ENCODE measurements around the gene TNFRSF19. TPM values are rescaled to one million over a fixed set of nuclear protein-coding genes. Genes with fewer than 3 reads are reported as not detected.

TNFRSF19 gene
- total RNA-seq, 2 donors from 2014 or later = 0.16 to 0.17 TPM

DNA sequence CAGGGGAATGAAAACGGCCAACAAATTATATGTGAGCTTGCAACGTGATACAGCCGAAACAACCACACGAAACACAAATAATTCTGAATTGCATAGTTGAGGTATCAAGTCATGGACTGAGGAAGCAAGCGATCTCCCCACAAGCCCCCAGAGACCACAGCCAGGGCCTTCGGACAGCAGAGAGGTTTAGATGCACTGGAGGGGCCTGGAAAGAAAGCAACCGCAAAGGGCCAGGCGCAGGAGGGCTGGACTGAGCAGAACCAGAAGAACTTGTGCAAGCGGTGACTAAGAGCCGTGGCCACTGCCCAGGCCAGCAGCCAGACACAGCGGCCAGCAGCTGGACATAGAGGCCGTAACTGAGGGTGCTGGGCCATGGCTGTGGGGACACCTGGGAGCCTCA lies 131.4 kb downstream of the TNFRSF19 start:
- no peak overlapping the region for H3K27ac Mint-ChIP-seq
- ATAC-seq (no peak), DNase-seq (no peak)
- no peak overlapping the region for H3K4me3 Mint-ChIP-seq
- H3K4me1 Mint-ChIP-seq = peaks cover 10% of the 10 kb centered on the region
- no peaks in the 10 kb centered on the region for H3K9me3 ChIP-seq (ENCODE audit: control insufficient read depth, low read length, poor library complexity, severe bottlenecking)
- peaks cover 15% of the 10 kb centered on the region for H3K27me3 Mint-ChIP-seq
- H3K36me3 Mint-ChIP-seq (ENCODE audit: low read depth) = no peaks in the 10 kb centered on the region

DNA sequence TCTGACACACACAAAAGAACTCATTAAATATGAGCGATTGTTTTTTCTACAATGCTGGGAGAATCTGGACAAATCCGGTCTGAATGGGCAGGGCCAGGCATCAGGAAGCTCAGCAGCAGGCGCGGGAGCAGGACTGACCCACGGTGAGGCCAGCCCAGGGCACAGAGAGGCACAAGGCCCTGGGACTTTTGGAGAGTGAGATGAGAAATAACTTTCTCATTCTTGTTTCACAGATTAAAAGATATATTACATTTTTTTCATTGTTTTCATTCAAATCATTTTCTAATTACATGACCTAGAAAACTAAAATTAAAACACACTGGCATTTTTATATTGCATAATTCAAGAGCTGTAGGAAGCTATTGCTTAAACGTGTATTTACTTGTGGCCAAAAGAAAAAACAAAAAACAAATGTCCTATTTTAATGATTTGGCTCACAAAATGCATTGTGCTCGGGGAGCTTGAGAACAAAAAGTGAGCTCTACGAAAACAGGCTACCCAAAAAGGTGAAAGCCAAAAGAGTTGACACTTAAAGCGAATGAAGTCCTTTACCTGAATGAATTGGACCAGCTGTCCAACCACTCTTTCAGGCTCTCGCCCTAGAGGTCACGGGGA lies 133.1 kb downstream of the TNFRSF19 start:
- H3K27me3 Mint-ChIP-seq = peaks cover 15% of the 10 kb centered on the region
- H3K4me3 Mint-ChIP-seq = no peak overlapping the region
- no peaks in the 10 kb centered on the region for H3K9me3 ChIP-seq (ENCODE audit: control insufficient read depth, low read length, poor library complexity, severe bottlenecking)
- DNase-seq (no peak), ATAC-seq (no peak)
- no peaks in the 10 kb centered on the region for H3K36me3 Mint-ChIP-seq (ENCODE audit: low read depth)
- no peak overlapping the region for H3K27ac Mint-ChIP-seq
- no peaks in the 10 kb centered on the region for H3K4me1 Mint-ChIP-seq

DNA sequence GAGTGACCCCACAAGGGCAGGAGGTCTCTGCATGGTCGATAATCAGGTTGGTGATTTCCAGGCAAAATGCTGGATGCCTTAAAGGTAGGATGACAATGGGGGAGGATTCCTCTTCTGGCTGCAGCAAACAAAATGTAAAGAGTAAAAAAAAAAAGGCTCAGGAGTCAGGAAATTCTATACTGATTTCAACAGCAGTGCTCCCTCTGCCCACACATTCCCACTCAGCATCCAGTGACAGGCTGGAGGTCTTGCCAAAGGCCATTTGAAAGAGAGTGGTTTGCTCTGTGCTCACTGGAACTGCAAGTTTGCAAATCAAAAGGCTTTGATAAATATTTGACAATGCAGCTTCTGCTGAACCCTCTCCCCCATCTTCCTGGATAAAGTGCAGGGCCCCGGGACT lies 135.4 kb downstream of the TNFRSF19 start:
- peaks cover 15% of the 10 kb centered on the region for H3K27me3 Mint-ChIP-seq
- DNase-seq (no peak), ATAC-seq (no peak)
- no peaks in the 10 kb centered on the region for H3K36me3 Mint-ChIP-seq (ENCODE audit: low read depth)
- no peaks in the 10 kb centered on the region for H3K4me1 Mint-ChIP-seq
- no peak overlapping the region for H3K27ac Mint-ChIP-seq
- H3K4me3 Mint-ChIP-seq = no peak overlapping the region
- H3K9me3 ChIP-seq (ENCODE audit: control insufficient read depth, low read length, poor library complexity, severe bottlenecking) = no peaks in the 10 kb centered on the region

DNA sequence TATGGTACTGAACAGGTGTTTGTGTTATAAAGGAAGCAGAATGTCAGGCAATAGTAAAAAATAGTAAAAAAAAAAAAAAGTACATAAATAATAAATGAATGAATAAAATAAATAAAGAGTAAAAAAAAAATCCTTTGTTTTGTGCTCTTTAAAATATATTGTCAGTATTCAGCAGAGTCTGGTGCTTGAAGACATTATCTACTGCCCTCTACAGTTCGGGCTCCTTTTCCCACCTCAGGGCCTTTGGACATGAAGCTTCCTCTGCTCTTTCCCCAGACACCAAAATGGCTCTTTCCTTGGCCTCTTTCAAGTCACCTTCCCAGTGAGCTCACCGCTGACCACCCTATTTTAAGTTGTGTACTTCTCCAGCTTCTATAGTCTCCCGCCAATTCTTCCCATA lies 137.5 kb downstream of the TNFRSF19 start:
- no peaks in the 10 kb centered on the region for H3K9me3 ChIP-seq (ENCODE audit: control insufficient read depth, low read length, poor library complexity, severe bottlenecking)
- H3K27me3 Mint-ChIP-seq = peaks cover 4% of the 10 kb centered on the region
- no peak for DNase-seq
- no peaks in the 10 kb centered on the region for H3K4me1 Mint-ChIP-seq
- H3K27ac Mint-ChIP-seq = no peak overlapping the region
- no peak for ATAC-seq
- no peaks in the 10 kb centered on the region for H3K36me3 Mint-ChIP-seq (ENCODE audit: low read depth)
- H3K4me3 Mint-ChIP-seq = no peak overlapping the region

DNA sequence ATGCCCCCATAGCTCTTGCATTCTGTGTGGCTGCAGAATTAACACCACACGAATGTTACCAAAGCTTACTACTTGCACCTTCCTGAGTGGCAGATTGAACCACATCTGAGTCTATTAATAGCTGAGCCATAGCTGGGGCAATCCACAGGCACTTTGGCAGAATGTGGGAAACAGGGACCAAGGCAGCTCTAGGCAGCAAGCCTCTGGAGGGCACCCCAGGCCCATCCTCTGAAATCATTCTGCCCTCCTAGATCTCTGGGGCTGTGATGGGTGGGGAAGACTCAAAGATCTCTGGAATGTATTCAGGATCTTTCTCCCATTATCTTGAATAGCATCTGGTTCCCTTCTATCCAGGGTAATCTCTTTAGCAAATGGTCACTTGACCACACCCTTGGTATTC lies 139.3 kb downstream of the TNFRSF19 start:
- Mint-ChIP-seq H3K36me3 (ENCODE audit: low read depth) (peaks cover 3% of the 10 kb centered on the region), H3K27ac (no peak overlapping the region), H3K4me1 (no peaks in the 10 kb centered on the region), H3K27me3 (peaks cover 4% of the 10 kb centered on the region), H3K4me3 (no peak overlapping the region)
- no peak for DNase-seq
- no peak for ATAC-seq
- H3K9me3 ChIP-seq (ENCODE audit: control insufficient read depth, low read length, poor library complexity, severe bottlenecking) = no peaks in the 10 kb centered on the region

DNA sequence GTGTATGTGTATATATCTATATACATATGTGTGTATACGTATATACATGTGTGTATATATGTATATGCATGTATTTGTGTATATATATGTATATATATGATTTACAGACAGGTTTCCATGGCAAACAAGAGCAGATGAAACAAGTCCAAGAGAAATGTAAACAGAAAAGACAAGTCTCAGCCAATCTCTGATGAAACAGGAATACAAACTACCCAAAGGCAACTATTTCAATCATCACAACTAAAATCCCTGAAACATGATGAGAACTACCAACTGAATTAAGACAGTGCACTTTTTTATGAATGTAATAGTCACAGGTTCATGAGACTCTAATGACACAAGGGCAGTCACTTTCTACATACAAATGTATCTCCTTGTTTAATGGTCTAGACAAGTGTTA lies 140.2 kb downstream of the TNFRSF19 start:
- H3K36me3 Mint-ChIP-seq (ENCODE audit: low read depth) = peaks cover 3% of the 10 kb centered on the region
- no peak overlapping the region for H3K27ac Mint-ChIP-seq
- ATAC-seq (no peak), DNase-seq (no peak)
- H3K4me1 Mint-ChIP-seq = no peaks in the 10 kb centered on the region
- H3K27me3 Mint-ChIP-seq = no peaks in the 10 kb centered on the region
- H3K9me3 ChIP-seq (ENCODE audit: control insufficient read depth, low read length, poor library complexity, severe bottlenecking) = no peaks in the 10 kb centered on the region
- H3K4me3 Mint-ChIP-seq = no peak overlapping the region

DNA sequence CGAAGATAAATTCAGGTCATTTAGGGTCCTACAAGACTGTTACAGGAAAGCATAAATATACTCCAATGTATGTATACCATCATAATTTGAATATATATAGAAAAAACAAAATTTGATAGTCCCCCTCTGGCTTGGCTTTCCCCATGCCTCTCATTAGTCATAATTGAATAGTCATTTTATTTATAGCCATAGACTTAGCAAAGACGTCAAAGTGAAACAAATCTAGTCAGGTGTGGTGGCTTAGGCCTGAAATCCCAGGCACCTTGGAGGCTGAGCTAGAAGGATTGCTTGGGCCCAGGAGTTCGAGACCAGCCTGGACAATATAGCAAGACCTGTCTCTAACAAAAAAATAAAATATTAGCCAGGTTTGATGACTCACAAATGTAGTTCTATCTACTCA lies 141.1 kb downstream of the TNFRSF19 start:
- Mint-ChIP-seq H3K4me1 (no peaks in the 10 kb centered on the region), H3K27me3 (no peaks in the 10 kb centered on the region), H3K27ac (no peak overlapping the region), H3K36me3 (ENCODE audit: low read depth) (peaks cover 3% of the 10 kb centered on the region), H3K4me3 (no peak overlapping the region)
- DNase-seq (no peak), ATAC-seq (no peak)
- no peaks in the 10 kb centered on the region for H3K9me3 ChIP-seq (ENCODE audit: control insufficient read depth, low read length, poor library complexity, severe bottlenecking)

DNA sequence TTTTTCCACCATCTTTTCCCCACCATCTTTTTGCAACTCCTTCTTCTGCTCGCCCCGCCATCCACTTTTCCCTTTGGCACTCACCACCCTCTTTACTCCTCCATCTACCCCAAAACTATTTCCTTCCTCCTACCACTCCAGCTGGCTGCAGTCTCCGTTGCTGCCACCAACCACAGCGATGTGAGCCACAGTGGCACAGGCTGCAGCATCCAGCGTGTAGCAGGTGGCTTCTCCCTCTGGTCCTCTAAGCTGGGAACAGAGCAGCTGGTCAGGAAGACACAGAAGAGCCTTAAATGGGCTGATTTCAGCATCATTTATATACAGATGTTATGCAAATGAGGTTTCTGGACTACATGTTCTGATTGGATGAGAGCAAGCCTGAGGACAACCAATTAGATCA lies 144.5 kb downstream of the TNFRSF19 start:
- DNase-seq (no peak), ATAC-seq (no peak)
- Mint-ChIP-seq H3K27ac (no peak overlapping the region), H3K4me1 (peaks cover 14% of the 10 kb centered on the region), H3K36me3 (ENCODE audit: low read depth) (peaks cover 3% of the 10 kb centered on the region), H3K4me3 (no peak overlapping the region), H3K27me3 (no peaks in the 10 kb centered on the region)
- H3K9me3 ChIP-seq (ENCODE audit: control insufficient read depth, low read length, poor library complexity, severe bottlenecking) = no peaks in the 10 kb centered on the region

DNA sequence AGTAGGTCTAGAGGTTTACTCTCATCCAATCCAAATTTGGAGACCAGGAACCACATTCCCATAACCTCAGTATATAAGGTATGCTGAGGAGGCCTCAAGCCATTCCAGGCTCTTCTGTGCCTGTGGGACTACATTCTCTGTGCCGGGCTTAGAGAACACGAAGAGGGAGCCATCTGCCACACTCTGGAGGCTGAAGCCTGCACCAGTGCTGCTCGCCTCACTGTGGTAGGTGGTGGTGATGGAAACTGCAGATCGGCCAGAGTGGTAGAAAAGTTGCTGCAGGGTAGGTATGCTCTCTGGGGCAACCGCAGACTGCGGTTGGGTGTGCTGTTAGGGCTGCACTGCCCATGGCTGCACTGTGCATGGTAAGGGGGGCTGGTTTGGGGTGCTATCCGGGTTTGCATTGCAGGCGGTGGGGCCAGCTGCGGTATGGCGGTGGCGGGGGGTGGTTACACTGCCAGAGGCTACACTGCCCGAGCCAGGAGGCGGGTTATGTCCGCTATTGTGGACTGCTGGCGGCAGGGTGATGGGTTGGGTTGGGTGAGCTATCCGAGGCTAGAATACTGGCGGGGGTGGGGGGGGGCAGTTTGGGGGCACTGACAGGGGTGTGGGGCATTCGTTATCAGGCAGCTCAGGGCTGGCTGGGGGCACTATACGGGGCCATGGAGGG lies 145.0 kb downstream of the TNFRSF19 start:
- no peak for DNase-seq
- Mint-ChIP-seq H3K27ac (no peak overlapping the region), H3K27me3 (no peaks in the 10 kb centered on the region), H3K36me3 (ENCODE audit: low read depth) (peaks cover 3% of the 10 kb centered on the region), H3K4me1 (peaks cover 14% of the 10 kb centered on the region), H3K4me3 (no peak overlapping the region)
- no peak for ATAC-seq
- no peaks in the 10 kb centered on the region for H3K9me3 ChIP-seq (ENCODE audit: control insufficient read depth, low read length, poor library complexity, severe bottlenecking)

DNA sequence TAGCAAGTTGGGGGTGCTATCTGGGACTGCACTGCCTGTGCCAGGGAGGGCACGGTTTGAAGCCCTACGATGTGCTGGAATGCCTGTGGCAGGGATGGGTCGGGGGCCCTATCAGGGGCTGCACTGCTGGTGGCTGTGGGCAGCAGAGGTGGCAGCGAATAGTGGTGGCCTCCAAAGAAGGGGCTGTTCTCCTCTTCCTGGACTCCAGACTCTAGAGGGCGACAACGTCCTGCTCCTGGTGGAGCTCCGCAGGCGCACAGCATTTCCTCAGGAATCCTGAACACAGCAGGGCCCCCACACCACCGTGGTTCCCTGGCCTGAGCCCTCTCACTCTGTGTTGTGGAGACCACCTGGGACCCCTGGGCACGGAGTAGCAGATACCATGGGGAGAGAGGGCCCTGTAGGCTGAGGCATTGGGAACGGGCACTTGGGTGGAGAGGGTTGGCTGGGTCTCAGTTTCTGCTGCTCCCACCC lies 145.6 kb downstream of the TNFRSF19 start:
- DNase-seq (no peak), ATAC-seq (no peak)
- no peaks in the 10 kb centered on the region for H3K9me3 ChIP-seq (ENCODE audit: control insufficient read depth, low read length, poor library complexity, severe bottlenecking)
- Mint-ChIP-seq H3K4me3 (no peak overlapping the region), H3K4me1 (peaks cover 14% of the 10 kb centered on the region), H3K27me3 (no peaks in the 10 kb centered on the region), H3K27ac (no peak overlapping the region), H3K36me3 (ENCODE audit: low read depth) (peaks cover 3% of the 10 kb centered on the region)

DNA sequence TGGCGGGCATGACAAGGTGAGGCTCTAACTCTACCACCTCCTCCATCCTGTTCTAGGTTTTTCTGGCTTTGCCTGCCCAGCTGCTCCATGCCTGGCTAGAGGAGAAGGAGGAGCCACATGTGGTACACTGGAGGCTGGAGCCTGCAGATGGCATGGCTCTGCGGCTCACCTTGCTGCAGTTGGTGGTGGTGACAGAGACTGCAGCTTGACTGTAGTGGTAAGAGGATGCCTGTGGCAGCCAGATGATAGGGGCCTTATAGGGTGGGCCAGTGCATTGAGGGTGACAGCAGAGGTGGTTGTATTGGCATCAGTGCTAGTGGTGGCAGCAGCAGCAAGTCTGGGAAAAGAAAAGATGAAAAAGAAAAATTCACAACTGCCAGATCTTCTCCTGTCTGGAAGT lies 146.2 kb downstream of the TNFRSF19 start:
- no peaks in the 10 kb centered on the region for H3K9me3 ChIP-seq (ENCODE audit: control insufficient read depth, low read length, poor library complexity, severe bottlenecking)
- Mint-ChIP-seq H3K36me3 (ENCODE audit: low read depth) (peaks cover 3% of the 10 kb centered on the region), H3K27ac (no peak overlapping the region), H3K27me3 (no peaks in the 10 kb centered on the region), H3K4me1 (peaks cover 14% of the 10 kb centered on the region), H3K4me3 (no peak overlapping the region)
- ATAC-seq = no peak
- DNase-seq = no peak

DNA sequence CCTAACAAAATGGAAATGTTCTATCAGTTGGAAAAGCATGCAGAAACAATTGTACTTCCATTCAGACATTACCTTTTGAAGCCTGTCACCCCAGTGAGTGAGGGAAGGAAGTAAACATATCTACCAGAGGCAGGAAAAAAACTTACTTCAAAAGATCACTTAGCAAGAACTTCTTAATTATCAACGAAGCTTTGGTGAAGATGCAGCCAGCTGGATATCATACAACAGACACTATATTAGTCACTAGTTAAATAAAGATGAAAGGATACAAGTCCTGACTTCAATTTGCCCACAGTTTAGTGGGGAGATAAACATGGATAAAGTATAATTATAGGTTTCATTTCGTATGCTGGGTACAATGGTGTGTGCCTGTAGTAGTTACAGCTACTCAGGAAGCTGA lies 148.8 kb downstream of the TNFRSF19 start:
- Mint-ChIP-seq H3K36me3 (ENCODE audit: low read depth) (peaks cover 2% of the 10 kb centered on the region), H3K27ac (peak overlapping the region; percentile 45), H3K27me3 (no peaks in the 10 kb centered on the region), H3K4me3 (no peak overlapping the region), H3K4me1 (peaks cover 14% of the 10 kb centered on the region)
- ATAC-seq = no peak
- no peaks in the 10 kb centered on the region for H3K9me3 ChIP-seq (ENCODE audit: control insufficient read depth, low read length, poor library complexity, severe bottlenecking)
- no peak for DNase-seq

DNA sequence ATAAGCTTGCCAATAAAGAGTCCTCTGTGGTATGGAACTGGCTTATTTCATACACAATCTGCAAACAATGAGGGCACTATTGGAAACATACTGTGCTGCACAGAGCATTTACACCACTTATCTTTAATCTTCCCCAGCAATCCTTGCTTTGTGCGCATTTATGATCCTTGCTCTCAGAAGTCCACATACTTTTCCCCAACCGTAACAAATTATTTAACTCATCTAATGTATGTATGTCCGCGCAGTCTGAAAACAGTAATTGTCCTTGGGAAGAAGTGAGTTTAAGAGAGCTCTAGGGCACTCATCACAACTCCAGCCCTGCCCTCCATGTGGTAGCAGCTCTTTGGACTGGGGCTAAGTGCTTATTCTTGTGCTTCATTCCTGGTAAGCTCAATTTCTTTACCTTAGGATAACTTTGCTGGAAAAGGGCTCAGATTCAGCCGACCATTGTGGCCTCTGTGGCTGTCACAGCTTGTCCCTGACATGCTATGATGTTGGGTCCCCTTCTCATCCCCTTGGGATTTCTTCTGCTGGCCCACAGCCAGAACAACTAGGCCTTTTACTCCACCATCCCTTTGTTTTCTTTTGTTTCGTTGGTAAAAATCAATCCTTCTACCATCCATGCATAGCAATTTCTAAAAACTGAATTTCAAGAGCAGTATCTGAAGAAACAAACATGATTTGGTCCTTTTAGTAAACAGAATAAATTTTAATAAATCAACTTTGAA lies 152.7 kb downstream of the TNFRSF19 start:
- Mint-ChIP-seq H3K36me3 (ENCODE audit: low read depth) (peaks cover 3% of the 10 kb centered on the region), H3K27ac (no peak overlapping the region), H3K4me1 (peaks cover 14% of the 10 kb centered on the region), H3K27me3 (no peaks in the 10 kb centered on the region), H3K4me3 (no peak overlapping the region)
- DNase-seq (no peak), ATAC-seq (no peak)
- H3K9me3 ChIP-seq (ENCODE audit: control insufficient read depth, low read length, poor library complexity, severe bottlenecking) = no peaks in the 10 kb centered on the region
